Type B pancreatic cell (in vitro differentiated cells): ENCODE results near the gene NUP93. TPM values are rescaled to one million over a fixed set of nuclear protein-coding genes. Genes with fewer than 3 reads are reported as not detected.
A peak's percentile ranks its signal among the peaks of the same experiment; 100 is the strongest.

Experiments
- DNase-seq: peaks from one replicate; pipeline ENCODE4 v3.0.0; 2021; ENCODE audit warnings: mixed read lengths; ENCODE audit not compliant: unreplicated experiment; ENCODE audit errors: extremely low spot score
- H3K27ac Mint-ChIP-seq: 2 replicates; pipeline ENCODE4 v1.8.0; 2021; ENCODE audit warnings: mild to moderate bottlenecking, mixed read lengths
- H3K27me3 Mint-ChIP-seq: 2 replicates; pipeline ENCODE4 v1.8.0; 2021; ENCODE audit warnings: mixed read lengths
- H3K36me3 Mint-ChIP-seq: 2 replicates; pipeline ENCODE4 v1.8.0; 2021; ENCODE audit warnings: mixed read lengths
- H3K4me1 Mint-ChIP-seq: one replicate; pipeline ENCODE4 v1.8.0; 2021; ENCODE audit warnings: mixed read lengths; ENCODE audit not compliant: unreplicated experiment
- H3K4me3 Mint-ChIP-seq: 2 replicates; pipeline ENCODE4 v1.8.0; 2021; ENCODE audit warnings: mild to moderate bottlenecking, mixed read lengths
- H3K9me3 Mint-ChIP-seq: 2 replicates; pipeline ENCODE4 v1.8.0; 2021; ENCODE audit warnings: mixed read lengths
- total RNA-seq: library from RNA; stranded (reverse); gene quantifications from 2 replicates; pipeline ENCODE4 v1.2.1, GENCODE V29; 2021; ENCODE audit warnings: low replicate concordance
- TF ChIP-seq, protein P1 (sequence below): fragments of 200-600 bp; sonication (generic); conservative IDR thresholded peaks from 2 replicates; pipeline ENCODE4 v1.5.0; 2021; ENCODE audit warnings: antibody characterized with exemption, mild to moderate bottlenecking

NUP93 gene
- total RNA-seq, 1 donor from 2014 or later = 101 TPM

GRCh38 chr16:56728980-56729734 is 772 bp upstream of the NUP93 start:
- no peak overlapping the region for H3K4me3 Mint-ChIP-seq
- peak overlapping the region; percentile 79 for H3K27ac Mint-ChIP-seq
- no peak for DNase-seq
- no peaks in the 10 kb centered on the region for H3K9me3 Mint-ChIP-seq
- H3K36me3 Mint-ChIP-seq = no peaks in the 10 kb centered on the region
- H3K4me1 Mint-ChIP-seq = peaks cover 11% of the 10 kb centered on the region
- TF ChIP-seq, protein P1, sequence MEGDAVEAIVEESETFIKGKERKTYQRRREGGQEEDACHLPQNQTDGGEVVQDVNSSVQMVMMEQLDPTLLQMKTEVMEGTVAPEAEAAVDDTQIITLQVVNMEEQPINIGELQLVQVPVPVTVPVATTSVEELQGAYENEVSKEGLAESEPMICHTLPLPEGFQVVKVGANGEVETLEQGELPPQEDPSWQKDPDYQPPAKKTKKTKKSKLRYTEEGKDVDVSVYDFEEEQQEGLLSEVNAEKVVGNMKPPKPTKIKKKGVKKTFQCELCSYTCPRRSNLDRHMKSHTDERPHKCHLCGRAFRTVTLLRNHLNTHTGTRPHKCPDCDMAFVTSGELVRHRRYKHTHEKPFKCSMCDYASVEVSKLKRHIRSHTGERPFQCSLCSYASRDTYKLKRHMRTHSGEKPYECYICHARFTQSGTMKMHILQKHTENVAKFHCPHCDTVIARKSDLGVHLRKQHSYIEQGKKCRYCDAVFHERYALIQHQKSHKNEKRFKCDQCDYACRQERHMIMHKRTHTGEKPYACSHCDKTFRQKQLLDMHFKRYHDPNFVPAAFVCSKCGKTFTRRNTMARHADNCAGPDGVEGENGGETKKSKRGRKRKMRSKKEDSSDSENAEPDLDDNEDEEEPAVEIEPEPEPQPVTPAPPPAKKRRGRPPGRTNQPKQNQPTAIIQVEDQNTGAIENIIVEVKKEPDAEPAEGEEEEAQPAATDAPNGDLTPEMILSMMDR = no peak
- H3K27me3 Mint-ChIP-seq = no peaks in the 10 kb centered on the region

- Mint-ChIP-seq H3K9me3 (no peaks in the 10 kb centered on the region), H3K4me3 (no peak overlapping the region), H3K27me3 (no peaks in the 10 kb centered on the region), H3K36me3 (no peaks in the 10 kb centered on the region), H3K4me1 (peaks cover 11% of the 10 kb centered on the region), H3K27ac (no peak overlapping the region)
- no peak for DNase-seq
- TF ChIP-seq, protein P1 = no peak
Observed at GRCh38 chr16:56732366-56732765, 2.4 kb downstream of the NUP93 start.

GRCh38 chr16:56732832-56733231 is 2.9 kb downstream of the NUP93 start:
- Mint-ChIP-seq H3K4me1 (peaks cover 11% of the 10 kb centered on the region), H3K36me3 (no peaks in the 10 kb centered on the region), H3K9me3 (no peaks in the 10 kb centered on the region), H3K27ac (no peak overlapping the region), H3K4me3 (no peak overlapping the region), H3K27me3 (no peaks in the 10 kb centered on the region)
- no peak for DNase-seq
- TF ChIP-seq, protein P1 = no peak

GRCh38 chr16:56734429-56734828 is 4.5 kb downstream of the NUP93 start:
- Mint-ChIP-seq H3K4me1 (peaks cover 9% of the 10 kb centered on the region), H3K27me3 (no peaks in the 10 kb centered on the region), H3K4me3 (no peak overlapping the region), H3K9me3 (no peaks in the 10 kb centered on the region), H3K36me3 (peaks cover 6% of the 10 kb centered on the region), H3K27ac (no peak overlapping the region)
- TF ChIP-seq, protein P1 = no peak
- DNase-seq = no peak

GRCh38 chr16:56736476-56736875 is 6.5 kb downstream of the NUP93 start:
- peaks cover 6% of the 10 kb centered on the region for H3K36me3 Mint-ChIP-seq

More at GRCh38 chr16:56736476-56736875, 6.5 kb downstream of the NUP93 start:
- Mint-ChIP-seq H3K27ac (no peak overlapping the region), H3K9me3 (no peaks in the 10 kb centered on the region), H3K4me1 (peaks cover 6% of the 10 kb centered on the region), H3K4me3 (no peak overlapping the region), H3K27me3 (no peaks in the 10 kb centered on the region)
- TF ChIP-seq, protein P1 = no peak
- DNase-seq = no peak
